ENCODE results near the gene MAP3K7CL.

Gene MAP3K7CL

DNA sequence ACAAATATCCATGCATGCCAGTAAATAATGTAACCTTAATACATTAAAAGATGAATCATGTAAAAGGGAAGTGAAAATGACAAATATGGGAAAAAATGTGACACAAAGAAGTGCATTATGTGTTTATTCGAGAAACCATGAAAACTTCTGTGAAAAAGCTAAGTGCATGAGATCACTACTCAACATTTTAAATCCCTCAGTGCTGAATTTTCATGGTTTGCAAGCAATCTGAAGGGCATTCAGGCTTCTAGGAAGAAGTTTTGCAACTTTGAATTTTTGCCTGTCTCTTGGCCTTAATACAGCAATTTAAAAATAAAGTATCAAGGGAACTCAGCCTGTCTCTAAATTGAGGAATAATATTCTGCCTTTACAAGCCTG is 78.2 kb downstream of the MAP3K7CL start:
- no peak for DNase-seq (ENCODE audit: low read depth in 1 of 2, low spot score in 1 of 2)
- no peak overlapping the region for H3K27ac ChIP-seq (replicated peaks)
- TF ChIP-seq, protein P1, sequence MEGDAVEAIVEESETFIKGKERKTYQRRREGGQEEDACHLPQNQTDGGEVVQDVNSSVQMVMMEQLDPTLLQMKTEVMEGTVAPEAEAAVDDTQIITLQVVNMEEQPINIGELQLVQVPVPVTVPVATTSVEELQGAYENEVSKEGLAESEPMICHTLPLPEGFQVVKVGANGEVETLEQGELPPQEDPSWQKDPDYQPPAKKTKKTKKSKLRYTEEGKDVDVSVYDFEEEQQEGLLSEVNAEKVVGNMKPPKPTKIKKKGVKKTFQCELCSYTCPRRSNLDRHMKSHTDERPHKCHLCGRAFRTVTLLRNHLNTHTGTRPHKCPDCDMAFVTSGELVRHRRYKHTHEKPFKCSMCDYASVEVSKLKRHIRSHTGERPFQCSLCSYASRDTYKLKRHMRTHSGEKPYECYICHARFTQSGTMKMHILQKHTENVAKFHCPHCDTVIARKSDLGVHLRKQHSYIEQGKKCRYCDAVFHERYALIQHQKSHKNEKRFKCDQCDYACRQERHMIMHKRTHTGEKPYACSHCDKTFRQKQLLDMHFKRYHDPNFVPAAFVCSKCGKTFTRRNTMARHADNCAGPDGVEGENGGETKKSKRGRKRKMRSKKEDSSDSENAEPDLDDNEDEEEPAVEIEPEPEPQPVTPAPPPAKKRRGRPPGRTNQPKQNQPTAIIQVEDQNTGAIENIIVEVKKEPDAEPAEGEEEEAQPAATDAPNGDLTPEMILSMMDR (IDR thresholded peaks at IDR 0.05; ENCODE audit: insufficient read depth, low read length): no peak
- peak; percentile 29; the same call in 1 of the 2 replicates for TF ChIP-seq SPI1 (IDR thresholded peaks at IDR 0.05; ENCODE audit: borderline replicate concordance, low read depth)
- TF ChIP-seq, protein P2, sequence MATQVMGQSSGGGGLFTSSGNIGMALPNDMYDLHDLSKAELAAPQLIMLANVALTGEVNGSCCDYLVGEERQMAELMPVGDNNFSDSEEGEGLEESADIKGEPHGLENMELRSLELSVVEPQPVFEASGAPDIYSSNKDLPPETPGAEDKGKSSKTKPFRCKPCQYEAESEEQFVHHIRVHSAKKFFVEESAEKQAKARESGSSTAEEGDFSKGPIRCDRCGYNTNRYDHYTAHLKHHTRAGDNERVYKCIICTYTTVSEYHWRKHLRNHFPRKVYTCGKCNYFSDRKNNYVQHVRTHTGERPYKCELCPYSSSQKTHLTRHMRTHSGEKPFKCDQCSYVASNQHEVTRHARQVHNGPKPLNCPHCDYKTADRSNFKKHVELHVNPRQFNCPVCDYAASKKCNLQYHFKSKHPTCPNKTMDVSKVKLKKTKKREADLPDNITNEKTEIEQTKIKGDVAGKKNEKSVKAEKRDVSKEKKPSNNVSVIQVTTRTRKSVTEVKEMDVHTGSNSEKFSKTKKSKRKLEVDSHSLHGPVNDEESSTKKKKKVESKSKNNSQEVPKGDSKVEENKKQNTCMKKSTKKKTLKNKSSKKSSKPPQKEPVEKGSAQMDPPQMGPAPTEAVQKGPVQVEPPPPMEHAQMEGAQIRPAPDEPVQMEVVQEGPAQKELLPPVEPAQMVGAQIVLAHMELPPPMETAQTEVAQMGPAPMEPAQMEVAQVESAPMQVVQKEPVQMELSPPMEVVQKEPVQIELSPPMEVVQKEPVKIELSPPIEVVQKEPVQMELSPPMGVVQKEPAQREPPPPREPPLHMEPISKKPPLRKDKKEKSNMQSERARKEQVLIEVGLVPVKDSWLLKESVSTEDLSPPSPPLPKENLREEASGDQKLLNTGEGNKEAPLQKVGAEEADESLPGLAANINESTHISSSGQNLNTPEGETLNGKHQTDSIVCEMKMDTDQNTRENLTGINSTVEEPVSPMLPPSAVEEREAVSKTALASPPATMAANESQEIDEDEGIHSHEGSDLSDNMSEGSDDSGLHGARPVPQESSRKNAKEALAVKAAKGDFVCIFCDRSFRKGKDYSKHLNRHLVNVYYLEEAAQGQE (IDR thresholded peaks at IDR 0.05; ENCODE audit: insufficient replicate concordance, low read depth): no peak
- TF ChIP-seq POLR2AphosphoS5 (IDR thresholded peaks at IDR 0.05; ENCODE audit: low read depth): no peak

DNA sequence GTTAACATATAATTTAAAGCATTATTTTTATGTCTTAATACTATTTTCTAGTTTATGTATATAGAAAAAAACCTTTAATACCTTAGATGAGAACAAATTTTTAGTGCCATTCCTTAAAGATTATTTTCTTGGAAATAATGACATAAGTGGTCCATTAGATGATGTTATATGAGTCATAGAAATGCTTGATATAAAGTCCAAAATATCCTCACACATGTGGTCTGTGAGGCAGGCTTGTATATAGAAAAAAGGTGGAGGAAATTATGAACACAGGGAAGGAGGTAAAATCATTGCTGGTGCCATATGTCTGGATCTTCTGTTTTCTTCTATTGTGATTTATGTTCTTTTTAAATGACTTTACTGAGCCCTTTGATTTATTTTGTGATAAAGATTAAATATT is 79.3 kb downstream of the MAP3K7CL start:
- no peak for TF ChIP-seq GABPA (IDR thresholded peaks at IDR 0.05; ENCODE audit: low read depth)
- Histone ChIP-seq H3K27me3 (ENCODE audit: insufficient read depth, poor library complexity, severe bottlenecking) (no peaks in the 10 kb centered on the region), H3K4me3 (replicated peaks; ENCODE audit: insufficient read depth, low read length) (no peak overlapping the region), H3K27ac (replicated peaks) (no peak overlapping the region)
- DNase-seq (ENCODE audit: low read depth in 1 of 2, low spot score in 1 of 2): no peak

More for the DNA sequence above, 78.2 kb downstream of the MAP3K7CL start:
- Histone ChIP-seq H3K27me3 (ENCODE audit: insufficient read depth, poor library complexity, severe bottlenecking) (no peaks in the 10 kb centered on the region), H3K4me3 (replicated peaks; ENCODE audit: insufficient read depth, low read length) (no peak overlapping the region)

DNA sequence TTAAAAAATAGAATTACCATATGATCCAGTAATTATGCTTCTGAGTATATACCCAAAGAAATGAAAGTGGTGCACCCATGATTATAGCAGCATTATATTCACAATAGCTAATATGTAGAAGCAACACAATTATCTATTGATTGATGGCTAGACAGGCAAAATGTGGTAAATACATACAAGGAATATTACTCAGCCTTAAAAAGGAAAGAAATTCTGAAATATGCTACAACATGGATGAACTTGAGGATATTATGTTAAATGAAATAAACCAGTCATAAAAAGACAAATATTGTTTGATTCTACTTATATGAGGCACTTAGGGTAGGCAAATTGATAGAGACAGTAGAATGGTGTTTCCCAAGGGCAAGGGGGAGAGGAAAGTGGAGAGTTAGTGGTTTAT is 80.8 kb downstream of the MAP3K7CL start:
- TF ChIP-seq, protein P2 (IDR thresholded peaks at IDR 0.05; ENCODE audit: insufficient replicate concordance, low read depth): no peak
- TF ChIP-seq POLR2AphosphoS5 (IDR thresholded peaks at IDR 0.05; ENCODE audit: low read depth): no peak
- TF ChIP-seq, protein P1 (IDR thresholded peaks at IDR 0.05; ENCODE audit: insufficient read depth, low read length): no peak
- TF ChIP-seq SPI1 (IDR thresholded peaks at IDR 0.05; ENCODE audit: borderline replicate concordance, low read depth): no peak
- TF ChIP-seq GABPA (IDR thresholded peaks at IDR 0.05; ENCODE audit: low read depth): no peak
- no peak overlapping the region for H3K27ac ChIP-seq (replicated peaks)
- H3K27me3 ChIP-seq (ENCODE audit: insufficient read depth, poor library complexity, severe bottlenecking): no peaks in the 10 kb centered on the region
- H3K4me3 ChIP-seq (replicated peaks; ENCODE audit: insufficient read depth, low read length): no peak overlapping the region
- DNase-seq (ENCODE audit: low read depth in 1 of 2, low spot score in 1 of 2): no peak

DNA sequence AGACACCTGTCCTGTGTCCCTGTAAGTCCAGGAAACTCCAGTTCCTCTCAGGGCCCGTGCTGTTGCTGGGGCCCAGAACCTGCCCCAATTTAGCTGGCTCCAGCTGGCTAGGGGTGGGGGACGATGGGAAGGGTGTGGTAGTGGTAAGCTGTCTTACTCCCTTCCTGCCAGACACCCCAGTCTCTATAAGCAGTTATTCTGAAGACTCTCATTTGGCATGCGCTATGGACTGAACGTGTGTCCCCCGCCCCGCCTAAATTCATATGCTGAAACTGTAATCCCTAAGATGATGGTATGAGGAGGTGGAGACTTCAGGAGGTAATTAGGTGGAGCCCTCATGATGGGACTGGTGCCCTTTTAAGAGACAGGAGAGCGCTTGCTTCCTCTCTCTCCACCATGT is 82.0 kb downstream of the MAP3K7CL start:
- H3K27me3 ChIP-seq (ENCODE audit: insufficient read depth, poor library complexity, severe bottlenecking): no peaks in the 10 kb centered on the region

More for the DNA sequence above, 82.0 kb downstream of the MAP3K7CL start:
- TF ChIP-seq, protein P2 (IDR thresholded peaks at IDR 0.05; ENCODE audit: insufficient replicate concordance, low read depth): no peak
- TF ChIP-seq SPI1 (IDR thresholded peaks at IDR 0.05; ENCODE audit: borderline replicate concordance, low read depth): no peak
- TF ChIP-seq GABPA (IDR thresholded peaks at IDR 0.05; ENCODE audit: low read depth): no peak
- TF ChIP-seq, protein P1 (IDR thresholded peaks at IDR 0.05; ENCODE audit: insufficient read depth, low read length): no peak
- TF ChIP-seq POLR2AphosphoS5 (IDR thresholded peaks at IDR 0.05; ENCODE audit: low read depth): no peak
- no peak for DNase-seq (ENCODE audit: low read depth in 1 of 2, low spot score in 1 of 2)
- Histone ChIP-seq H3K27ac (replicated peaks) (no peak overlapping the region), H3K4me3 (replicated peaks; ENCODE audit: insufficient read depth, low read length) (no peak overlapping the region)
